RPMI7951 (cell line): ENCODE results near the gene RETSAT. TPM values are rescaled to one million over a fixed set of nuclear protein-coding genes. Genes with fewer than 3 reads are reported as not detected.
"Not testable (repeated sequence)": the region's sequence is repeated elsewhere in the genome, so short reads cannot be mapped to it uniquely, and the experiment has no call there.

Source experiments
- DNase-seq: peaks from one replicate; pipeline ENCODE4 v3.0.0-alpha.2; 2012; ENCODE audit warnings: low read depth
- total RNA-seq: library from RNA; depleted of rRNA; stranded (reverse); fragments of >200 nt; shearing (Covaris generic); gene quantifications from 2 replicates; pipeline ENCODE4 v1.2.3, GENCODE V29; 2014; rRNA removed

Gene RETSAT
- total RNA-seq: 47.3 and 47.9 TPM in 2 replicates

GRCh38 chr2:85354286-85355072 lies at the start of gene RETSAT, which contains the start of gene ELMOD3:
Gene RETSAT (minus strand): TSS chr2:85354528. CDS start chr2:85354507, 21 bp downstream.
Gene ELMOD3 (plus strand): TSS chr2:85354769. CDS start chr2:85357199, 2,430 bp downstream.
- DNase-seq: peak; percentile 100

GRCh38 chr2:85401844-85402243 lies 47.5 kb upstream of the RETSAT start:
- DNase-seq: no peak

- DNase-seq: no peak
Measured at GRCh38 chr2:85401464-85401805, 47.1 kb upstream of the RETSAT start.

- DNase-seq: no peak
Measured at GRCh38 chr2:85400541-85401463, 46.5 kb upstream of the RETSAT start.

GRCh38 chr2:85400023-85400422 lies 45.7 kb upstream of the RETSAT start:
- DNase-seq: no peak

- no peak for DNase-seq
Measured at GRCh38 chr2:85399183-85399455, 44.8 kb upstream of the RETSAT start.

GRCh38 chr2:85398426-85399182 lies 44.3 kb upstream of the RETSAT start:
- no peak for DNase-seq

- no peak for DNase-seq
Measured at GRCh38 chr2:85397925-85398331, 43.6 kb upstream of the RETSAT start.

GRCh38 chr2:85396531-85397470 lies 42.5 kb upstream of the RETSAT start:
- DNase-seq: no peak

- DNase-seq: no peak
Measured at GRCh38 chr2:85395912-85396475, 41.7 kb upstream of the RETSAT start.

- no peak for DNase-seq
Measured at GRCh38 chr2:85394976-85395375, 40.6 kb upstream of the RETSAT start.

GRCh38 chr2:85394261-85394681 lies 39.9 kb upstream of the RETSAT start:
- peak; percentile 57 for DNase-seq

- DNase-seq: peak; percentile 87
Measured at GRCh38 chr2:85393836-85394235, 39.5 kb upstream of the RETSAT start.

GRCh38 chr2:85390941-85391669 lies 36.8 kb upstream of the RETSAT start:
- DNase-seq: peak; percentile 15

- no peak for DNase-seq
Measured at GRCh38 chr2:85388878-85389538, 34.7 kb upstream of the RETSAT start.

GRCh38 chr2:85387754-85388153 lies 33.4 kb upstream of the RETSAT start:
- DNase-seq: no peak

- DNase-seq: no peak
Measured at GRCh38 chr2:85385746-85386145, 31.4 kb upstream of the RETSAT start.

GRCh38 chr2:85383850-85384249 lies 29.5 kb upstream of the RETSAT start:
- no peak for DNase-seq

GRCh38 chr2:85383151-85383550 lies 28.8 kb upstream of the RETSAT start:
- not testable (repeated sequence) for DNase-seq
